ENCODE results near the gene ERCC6.

DNA sequence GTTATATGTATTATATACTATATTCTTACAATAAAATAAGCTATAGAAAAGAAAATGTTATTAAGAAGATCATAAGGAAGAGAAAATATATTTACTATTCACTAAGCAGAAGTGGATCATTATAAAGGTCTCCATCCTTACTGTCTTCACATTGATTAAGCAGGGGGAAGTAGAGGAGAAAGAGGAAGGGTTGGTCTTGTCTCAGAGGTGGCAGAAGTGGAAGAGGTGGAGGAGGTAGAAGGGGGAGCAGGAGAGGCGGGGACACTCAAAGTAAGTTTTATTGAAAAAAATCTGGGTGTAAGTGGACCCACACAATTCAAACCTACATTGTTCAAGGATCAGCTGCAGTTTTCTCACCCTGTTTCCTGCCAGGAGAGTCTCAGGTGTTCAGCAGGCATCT is 28.9 kb upstream of the ERCC6 start:
- TF ChIP-seq CTCF (IDR thresholded peaks at IDR 0.05) (no peak), POLR2A (IDR thresholded peaks at IDR 0.05) (no peak)
